IMR-90 (cell line): Measurements from ENCODE around the gene TMEM190. TPM values are rescaled to one million over a fixed set of nuclear protein-coding genes. Genes with fewer than 3 reads are reported as not detected.

Experiments
- ATAC-seq: fragments of 200-7000 bp; cut with Tn5 transposase; 2 replicates; pipeline ENCODE4 v1.9.1; 2020; ENCODE audit warnings: low read depth, mild to moderate bottlenecking, moderate library complexity
- BruUV-seq: library from RNA; stranded (reverse); fragments of 400-500 nt; replicated peaks from 2 replicates; lab custom pipeline; 2021; lab: Mats Ljungman, UMichigan
- CTCF ChIA-PET: fragments of 300-600 bp; formaldehyde crosslinking; extraction: SDS; loops from one replicate; lab custom pipeline; 2021; ENCODE audit warnings: antibody characterized with exemption; lab: Yijun Ruan, JAX
- POLR2A ChIA-PET: fragments of 300-600 bp; sonication (Branson Sonifier 250); formaldehyde crosslinking; loops from one replicate; lab custom pipeline; 2022; ENCODE audit warnings: antibody characterized with exemption; ENCODE audit not compliant: unreplicated experiment; lab: Charles Lee
- DNase-seq: peaks from one replicate; pipeline ENCODE4 v3.0.0; 2013
- H2AFZ ChIP-seq: replicated peaks from 2 replicates; pipeline ENCODE3; 2013; ENCODE audit warnings: low read length, mild to moderate bottlenecking; ENCODE audit not compliant: poor library complexity
- H2AK5ac ChIP-seq: 2 replicates; pipeline ENCODE4 v1.6.1; 2013; ENCODE audit warnings: low read depth, low read length, inconsistent platforms
- H2AK9ac ChIP-seq: replicated peaks from 2 replicates; pipeline ENCODE3; 2013; ENCODE audit warnings: mild to moderate bottlenecking, low read depth, low read length, moderate library complexity; ENCODE audit not compliant: poor library complexity
- H2BK120ac ChIP-seq: 2 replicates; pipeline ENCODE4 v1.6.1; 2013; ENCODE audit warnings: low read depth, low read length, inconsistent platforms
- H2BK15ac ChIP-seq: 3 replicates; pipeline ENCODE4 v1.6.1; 2013; ENCODE audit warnings: low read depth, low read length, inconsistent platforms
- H2BK20ac ChIP-seq: 2 replicates; pipeline ENCODE4 v1.6.1; 2013; ENCODE audit warnings: low read depth, mild to moderate bottlenecking, inconsistent platforms, low read length, moderate library complexity
- H2BK5ac ChIP-seq: 2 replicates; pipeline ENCODE4 v1.6.1; 2013; ENCODE audit warnings: mild to moderate bottlenecking, low read depth, low read length, inconsistent platforms; ENCODE audit not compliant: poor library complexity, severe bottlenecking
- H3K14ac ChIP-seq: replicated peaks from 2 replicates; pipeline ENCODE4 v1.6.1; 2013; ENCODE audit warnings: low read depth, low read length, inconsistent platforms
- H3K18ac ChIP-seq: 2 replicates; pipeline ENCODE4 v1.6.1; 2013; ENCODE audit warnings: low read depth, low read length, control low read depth
- H3K23ac ChIP-seq: 2 replicates; pipeline ENCODE4 v1.6.1; 2013; ENCODE audit warnings: low read depth, low read length, inconsistent platforms
- H3K27ac ChIP-seq: 2 replicates; pipeline ENCODE4 v1.5.1; 2013; ENCODE audit warnings: mild to moderate bottlenecking, control low read depth, low read length; ENCODE audit not compliant: insufficient read depth
- H3K27me3 ChIP-seq: 2 replicates; pipeline ENCODE4 v1.6.1; 2013; ENCODE audit warnings: low read length; ENCODE audit not compliant: control insufficient read depth, insufficient read depth
- H3K36me3 ChIP-seq: 2 replicates; pipeline ENCODE4 v1.6.1; 2013; ENCODE audit warnings: low read length, mixed read lengths; ENCODE audit not compliant: control insufficient read depth, insufficient read depth
- H3K4ac ChIP-seq: 2 replicates; pipeline ENCODE4 v1.6.1; 2013; ENCODE audit warnings: low read depth, low read length, inconsistent platforms
- H3K4me1 ChIP-seq: 2 replicates; pipeline ENCODE4 v1.6.1; 2013; ENCODE audit warnings: low read length, mixed read lengths; ENCODE audit not compliant: control insufficient read depth, insufficient read depth
- H3K4me2 ChIP-seq: 2 replicates; pipeline ENCODE4 v1.6.1; 2013; ENCODE audit warnings: low read depth, mild to moderate bottlenecking, control low read depth, low read length, moderate library complexity
- H3K4me3 ChIP-seq: 2 replicates; pipeline ENCODE4 v1.5.1; 2013; ENCODE audit warnings: low read depth, mild to moderate bottlenecking, control low read depth, low read length, moderate library complexity; ENCODE audit not compliant: insufficient read depth
- H3K56ac ChIP-seq: 2 replicates; pipeline ENCODE4 v1.6.1; 2013; ENCODE audit warnings: low read length, inconsistent platforms; ENCODE audit not compliant: insufficient read depth; ENCODE audit errors: extremely low read depth
- H3K79me1 ChIP-seq, 2 experiments: 2 replicates each; pipeline ENCODE4 v1.6.1; 2013; ENCODE audit warnings: low read length in 2 of 2, inconsistent platforms in 1 of 2, low read depth in 1 of 2
- H3K9ac ChIP-seq: 2 replicates; pipeline ENCODE4 v1.6.1; 2013; ENCODE audit warnings: low read depth, low read length, control low read depth
- H3K9me1 ChIP-seq: 2 replicates; pipeline ENCODE4 v1.6.1; 2013; ENCODE audit warnings: low read length, inconsistent platforms; ENCODE audit not compliant: insufficient read depth
- H3K9me3 ChIP-seq: 2 replicates; pipeline ENCODE4 v1.6.1; 2013; ENCODE audit warnings: low read length; ENCODE audit not compliant: control insufficient read depth, insufficient read depth
- H4K20me1 ChIP-seq: 2 replicates; pipeline ENCODE4 v1.6.1; 2013; ENCODE audit warnings: low read length, inconsistent platforms; ENCODE audit not compliant: insufficient read depth
- H4K5ac ChIP-seq: 2 replicates; pipeline ENCODE4 v1.6.1; 2013; ENCODE audit warnings: mild to moderate bottlenecking, low read depth, low read length, control low read depth
- H4K8ac ChIP-seq, 2 experiments: 2 replicates each; pipeline ENCODE4 v1.6.1; 2013; ENCODE audit warnings: low read depth in 2 of 2, low read length in 2 of 2, control low read depth in 1 of 2, inconsistent platforms in 1 of 2
- H4K91ac ChIP-seq: 2 replicates; pipeline ENCODE4 v1.6.1; 2013; ENCODE audit warnings: low read depth, low read length, inconsistent platforms; ENCODE audit not compliant: insufficient read depth
- BHLHE40 ChIP-seq: fragments of 150-350 bp; IDR thresholded peaks from 2 replicates; pipeline ENCODE4 v1.6.1; 2016; ENCODE audit warnings: mild to moderate bottlenecking, low read depth, low read length
- CEBPB ChIP-seq: IDR thresholded peaks from 2 replicates; pipeline ENCODE4 v1.6.1; 2012; ENCODE audit warnings: low read depth, low read length, improper control_type of control experiment
- CHD1 ChIP-seq: IDR thresholded peaks from 2 replicates; pipeline ENCODE4 v1.6.1; 2012; ENCODE audit warnings: low read depth, low read length, improper control_type of control experiment
- ELK1 ChIP-seq: fragments of 150-350 bp; IDR thresholded peaks from 2 replicates; pipeline ENCODE4 v1.6.1; 2016; ENCODE audit warnings: low read depth, mild to moderate bottlenecking, low read length, moderate library complexity, borderline replicate concordance
- FOS ChIP-seq: fragments of 150-350 bp; IDR thresholded peaks from 2 replicates; pipeline ENCODE4 v1.6.1; 2016; ENCODE audit warnings: low read depth, low read length
- MAFK ChIP-seq: IDR thresholded peaks from 2 replicates; pipeline ENCODE4 v1.6.1; 2012; ENCODE audit warnings: low read depth, low read length, improper control_type of control experiment
- MAZ ChIP-seq: IDR thresholded peaks from 2 replicates; pipeline ENCODE4 v1.6.1; 2012; ENCODE audit warnings: low read depth, mild to moderate bottlenecking, low read length, improper control_type of control experiment, moderate library complexity, borderline replicate concordance
- MXI1 ChIP-seq: IDR thresholded peaks from 2 replicates; pipeline ENCODE4 v1.6.1; 2012; ENCODE audit warnings: low read depth, mild to moderate bottlenecking, low read length, moderate library complexity, borderline replicate concordance
- NFE2L2 ChIP-seq: fragments of 150-350 bp; IDR thresholded peaks from 2 replicates; pipeline ENCODE4 v1.6.1; 2016; ENCODE audit warnings: low read depth, mild to moderate bottlenecking, low read length
- POLR2A ChIP-seq: IDR thresholded peaks from 2 replicates; pipeline ENCODE4 v1.6.1; 2012; ENCODE audit warnings: mild to moderate bottlenecking, low read depth, low read length
- RAD21 ChIP-seq: IDR thresholded peaks from 2 replicates; pipeline ENCODE4 v1.6.1; 2012; ENCODE audit warnings: low read length, improper control_type of control experiment
- RCOR1 ChIP-seq: IDR thresholded peaks from 2 replicates; pipeline ENCODE4 v1.6.1; 2012; ENCODE audit warnings: mild to moderate bottlenecking, low read length, improper control_type of control experiment; ENCODE audit not compliant: insufficient replicate concordance
- RFX5 ChIP-seq: IDR thresholded peaks from 2 replicates; pipeline ENCODE4 v1.8.0; 2012; ENCODE audit warnings: low read depth, mild to moderate bottlenecking, low read length, moderate library complexity
- SMC3 ChIP-seq: fragments of 150-350 bp; IDR thresholded peaks from 2 replicates; pipeline ENCODE4 v1.6.1; 2016; ENCODE audit warnings: low read depth, mild to moderate bottlenecking, antibody characterized with exemption, low read length, moderate library complexity
- USF2 ChIP-seq: fragments of 150-350 bp; IDR thresholded peaks from 2 replicates; pipeline ENCODE4 v1.6.1; 2017; ENCODE audit warnings: mild to moderate bottlenecking, antibody characterized with exemption, low read length, low read depth
- WGBS, 2 experiments: methylation state at CpG; one replicate each; pipeline versions ENCODE4 v1.1.5 to v1.1.7; 2013; ENCODE audit warnings: missing lambda C conversion rate in 2 of 2; ENCODE audit not compliant: insufficient read length in 1 of 2; ENCODE audit errors: extremely low coverage in 2 of 2; 5-methylcytosine and 5-hydroxymethylcytosine counted together
- dilution Hi-C: fragments of 300-500 bp; cut with HindIII; formaldehyde crosslinking; loops from one replicate; pipeline ENCODE4 v1.14.3; 2018; ENCODE audit warnings: low sequenced_read_pairs; ENCODE audit not compliant: unreplicated experiment
- in situ Hi-C: fragments of 300-500 bp; cut with MboI; formaldehyde crosslinking; loops from 3 replicates; pipeline ENCODE4 v1.14.3; 2019; ENCODE audit warnings: low sequenced_read_pairs, inconsistent platforms, mixed read lengths
- intact Hi-C: fragments of 100-400 bp; cut with micrococcal nuclease; formaldehyde crosslinking; loops from 2 replicates; pipeline ENCODE4 v1.10.0; 2022
- polyA plus RNA-seq, 3 experiments: library from polyadenylated mRNA; depleted of rRNA; stranded (reverse); fragments of >200 nt; gene quantifications; 2 replicates each; pipeline ENCODE4 v1.2.3, GENCODE V29; 2012; ENCODE audit warnings: low replicate concordance in 1 of 3
- total RNA-seq: library from RNA; depleted of rRNA; stranded (reverse); fragments of >200 nt; gene quantifications from 2 replicates; pipeline ENCODE4 v1.2.3, GENCODE V29; 2012
- TF ChIP-seq, protein P1 (sequence below): conservative IDR thresholded peaks from 2 replicates; pipeline ENCODE4 v1.5.1; 2012; ENCODE audit warnings: mild to moderate bottlenecking, low read depth, low read length, improper control_type of control experiment

TMEM190 gene
- total and polyA plus RNA-seq, 2 of the 4 experiments (the other 2 are of a cell fraction) = 1.6 TPM; not detected in 1

GRCh38 chr19:55352040-55352439, 24.6 kb upstream of the TMEM190 start:
- no peak for ATAC-seq
- POLR2A ChIA-PET = no interaction called here

More at GRCh38 chr19:55352040-55352439, 24.6 kb upstream of the TMEM190 start:
- H3K56ac ChIP-seq = no peak overlapping the region
- no peak overlapping the region for H2AK5ac ChIP-seq
- in situ Hi-C loops (no loop called here), intact Hi-C loops (no loop called here), dilution Hi-C loops (no loop called here)
- DNase-seq = no peak
- no CpG with 5 or more reads among the region's 6 CpGs for WGBS, 2 experiments
- H4K8ac ChIP-seq = no peak overlapping the region
- peaks cover 5% of the 10 kb centered on the region; the same call in 1 of the 2 replicates for H3K4me1 ChIP-seq
- H3K4me3 ChIP-seq = no peak overlapping the region
- H3K4ac ChIP-seq = no peak overlapping the region
- H2BK20ac ChIP-seq = no peak overlapping the region
- CTCF ChIA-PET = no interaction called here
- H2BK5ac ChIP-seq = no peak overlapping the region
- peak overlapping the region; percentile 55 for H2AK9ac ChIP-seq
- H3K23ac ChIP-seq = no peak overlapping the region
- H3K27ac ChIP-seq = no peak overlapping the region
- no peak overlapping the region for H4K91ac ChIP-seq
- H2BK15ac ChIP-seq = no peak overlapping the region
- H4K5ac ChIP-seq = no peak overlapping the region
- no peak overlapping the region for H3K9ac ChIP-seq
- peaks cover 7% of the 10 kb centered on the region; the same call in 1 of the 2 replicates for H4K20me1 ChIP-seq
- no peak overlapping the region for H2BK120ac ChIP-seq
- no peaks in the 10 kb centered on the region for H3K9me1 ChIP-seq
- H3K18ac ChIP-seq = no peak overlapping the region
- BruUV-seq = no TSS peak
- H3K9me3 ChIP-seq = no peaks in the 10 kb centered on the region
- no peak overlapping the region for H3K4me2 ChIP-seq
- H3K79me1 ChIP-seq = no peaks in the 10 kb centered on the region
- no peak overlapping the region for H3K14ac ChIP-seq
- H3K27me3 ChIP-seq = peaks cover 39% of the 10 kb centered on the region
- H2AFZ ChIP-seq = no peak overlapping the region
- peaks cover 3% of the 10 kb centered on the region; the same call in 1 of the 2 replicates for H3K36me3 ChIP-seq
- TF ChIP-seq POLR2A (no peak), ELK1 (no peak), USF2 (no peak), RFX5 (no peak), SMC3 (no peak), MXI1 (no peak), CEBPB (no peak), RAD21 (no peak), FOS (no peak), MAZ (no peak), MAFK (no peak), BHLHE40 (no peak), CHD1 (no peak), RCOR1 (no peak), NFE2L2 (no peak)
- TF ChIP-seq, protein P1, sequence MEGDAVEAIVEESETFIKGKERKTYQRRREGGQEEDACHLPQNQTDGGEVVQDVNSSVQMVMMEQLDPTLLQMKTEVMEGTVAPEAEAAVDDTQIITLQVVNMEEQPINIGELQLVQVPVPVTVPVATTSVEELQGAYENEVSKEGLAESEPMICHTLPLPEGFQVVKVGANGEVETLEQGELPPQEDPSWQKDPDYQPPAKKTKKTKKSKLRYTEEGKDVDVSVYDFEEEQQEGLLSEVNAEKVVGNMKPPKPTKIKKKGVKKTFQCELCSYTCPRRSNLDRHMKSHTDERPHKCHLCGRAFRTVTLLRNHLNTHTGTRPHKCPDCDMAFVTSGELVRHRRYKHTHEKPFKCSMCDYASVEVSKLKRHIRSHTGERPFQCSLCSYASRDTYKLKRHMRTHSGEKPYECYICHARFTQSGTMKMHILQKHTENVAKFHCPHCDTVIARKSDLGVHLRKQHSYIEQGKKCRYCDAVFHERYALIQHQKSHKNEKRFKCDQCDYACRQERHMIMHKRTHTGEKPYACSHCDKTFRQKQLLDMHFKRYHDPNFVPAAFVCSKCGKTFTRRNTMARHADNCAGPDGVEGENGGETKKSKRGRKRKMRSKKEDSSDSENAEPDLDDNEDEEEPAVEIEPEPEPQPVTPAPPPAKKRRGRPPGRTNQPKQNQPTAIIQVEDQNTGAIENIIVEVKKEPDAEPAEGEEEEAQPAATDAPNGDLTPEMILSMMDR = no peak
